HG03064 (cell line): Measurements from ENCODE around the gene MAPK8IP3.

Experiments
- ATAC-seq: cut with Tn5 transposase; IDR thresholded peaks from one replicate; pipeline ENCODE4 v1.9.1; 2021; ENCODE audit warnings: low read depth; ENCODE audit not compliant: unreplicated experiment

Gene MAPK8IP3

GRCh38 chr16:1772362-1772907, 66.4 kb downstream of the MAPK8IP3 start, which contains the start of gene EME2:
TSS of gene EME2 (plus strand) at chr16:1772810. CDS start at chr16:1773228, 418 bp downstream.
- ATAC-seq = peak; percentile 5

- ATAC-seq = peak; percentile 44
Measured at GRCh38 chr16:1772908-1773702, 67.1 kb downstream of the MAPK8IP3 start, which contains the start of gene MRPS34. TSS of gene MRPS34 (minus strand) at chr16:1773134. CDS start at chr16:1773119, 15 bp downstream.

- ATAC-seq = no peak
Measured at GRCh38 chr16:1773703-1774447, 67.9 kb downstream of the MAPK8IP3 start.

DNA sequence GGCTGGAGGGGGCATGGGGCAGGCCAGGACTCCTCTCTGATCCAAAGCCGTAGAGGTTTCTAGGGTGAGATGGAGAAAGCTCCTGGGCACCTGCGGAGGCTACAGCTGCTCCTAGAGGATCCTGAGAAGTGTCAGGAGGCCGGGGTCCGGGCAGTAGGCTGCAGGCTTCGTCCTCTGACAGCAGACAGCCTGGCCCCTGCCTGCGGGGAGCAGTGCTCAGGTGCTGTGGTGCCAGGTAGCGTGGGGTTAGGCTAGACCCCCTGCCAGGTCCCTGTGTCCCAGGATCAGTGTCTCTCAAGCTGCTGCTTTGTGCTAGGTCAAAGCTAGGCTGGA, 68.4 kb downstream of the MAPK8IP3 start:
- no peak for ATAC-seq

GRCh38 chr16:1775006-1775845, 69.2 kb downstream of the MAPK8IP3 start:
- ATAC-seq = no peak

DNA sequence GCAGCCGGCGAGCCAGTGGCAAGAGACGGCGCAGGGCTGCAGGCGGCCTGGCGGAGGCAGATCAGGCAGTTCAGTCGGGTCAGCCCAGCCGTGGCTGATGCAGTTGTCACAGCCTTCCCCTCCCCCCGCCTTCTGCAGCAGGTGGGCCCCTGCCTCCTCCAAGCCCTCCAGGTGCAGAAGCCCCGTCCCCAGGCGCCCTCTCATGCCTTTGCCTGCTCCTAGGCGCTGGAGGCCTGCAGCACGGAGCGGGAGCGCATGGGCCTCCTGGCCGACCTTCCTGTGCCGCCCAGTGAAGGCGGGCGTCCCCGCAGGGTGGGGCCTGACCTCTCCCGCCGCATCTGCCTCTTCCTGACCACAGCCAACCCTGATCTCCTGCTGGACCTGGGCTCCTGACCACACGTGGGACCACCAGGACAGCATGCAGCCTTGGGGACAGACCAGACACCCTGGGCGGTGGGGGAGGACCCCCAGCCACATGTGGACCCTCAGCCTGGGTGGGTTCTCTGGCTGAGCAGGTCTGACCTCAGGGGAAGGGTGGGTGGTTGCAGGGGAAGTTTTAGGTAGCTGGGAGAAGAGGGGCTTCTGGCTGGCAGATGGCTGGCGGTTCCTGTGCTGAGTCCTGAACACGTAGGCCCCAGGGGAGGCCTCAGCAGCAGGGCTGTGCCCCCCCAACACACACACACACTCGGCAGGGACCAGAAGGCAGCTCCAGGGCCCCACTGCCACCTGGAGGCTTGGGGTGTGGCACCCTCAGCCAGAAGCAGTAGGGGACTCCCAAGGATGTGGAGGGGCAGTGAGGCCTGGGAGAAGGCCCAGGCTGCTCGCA, 70.1 kb downstream of the MAPK8IP3 start:
- no peak for ATAC-seq

- ATAC-seq = no peak
Measured at GRCh38 chr16:1776672-1776955, 70.6 kb downstream of the MAPK8IP3 start.

DNA sequence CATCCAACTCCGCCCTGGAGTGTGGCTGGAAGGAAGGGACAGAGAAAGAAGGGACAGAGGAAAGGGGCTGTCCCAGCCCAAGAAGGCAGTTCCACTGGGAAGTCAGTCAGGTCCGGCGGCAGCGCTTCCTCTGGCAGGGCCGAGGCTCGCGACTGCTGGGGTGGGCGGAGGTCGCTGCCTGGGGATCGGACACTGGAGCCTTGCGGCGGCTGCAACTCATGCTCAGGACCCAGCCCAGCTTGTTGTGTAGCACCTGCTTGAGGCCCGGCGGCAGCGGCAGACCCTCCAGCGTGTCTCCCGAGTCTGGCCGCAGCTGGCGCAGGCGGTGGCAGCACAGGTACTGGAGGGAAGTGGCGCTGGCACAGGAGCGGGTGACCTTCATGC, 71.0 kb downstream of the MAPK8IP3 start:
- ATAC-seq = no peak

- ATAC-seq = no peak
Measured at GRCh38 chr16:1777375-1778199, 71.6 kb downstream of the MAPK8IP3 start.

GRCh38 chr16:1778200-1779179, 72.5 kb downstream of the MAPK8IP3 start:
- ATAC-seq = no peak

DNA sequence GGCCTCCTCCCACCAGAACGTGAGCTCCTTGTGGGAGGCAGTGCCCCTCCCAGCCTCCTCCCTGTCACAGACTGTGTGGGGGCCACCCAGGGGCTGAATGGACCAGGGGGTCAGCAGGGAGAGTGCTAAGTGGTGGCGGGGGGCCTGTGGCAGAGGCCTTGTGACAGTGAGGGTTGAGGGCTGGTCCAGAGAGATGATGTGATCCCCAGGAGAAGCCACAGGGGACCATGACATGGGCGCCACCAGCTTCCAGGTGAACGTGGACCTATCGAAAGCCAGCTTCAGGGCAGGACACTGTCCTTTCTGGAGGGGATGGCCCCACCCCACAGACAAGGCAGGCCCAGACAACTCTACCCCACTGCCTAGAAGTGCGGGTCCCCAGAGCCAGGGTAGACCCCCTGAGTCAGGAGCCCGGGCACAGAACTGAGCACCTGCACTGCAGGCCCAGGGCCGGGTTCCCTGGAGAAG, 73.3 kb downstream of the MAPK8IP3 start:
- ATAC-seq = no peak

DNA sequence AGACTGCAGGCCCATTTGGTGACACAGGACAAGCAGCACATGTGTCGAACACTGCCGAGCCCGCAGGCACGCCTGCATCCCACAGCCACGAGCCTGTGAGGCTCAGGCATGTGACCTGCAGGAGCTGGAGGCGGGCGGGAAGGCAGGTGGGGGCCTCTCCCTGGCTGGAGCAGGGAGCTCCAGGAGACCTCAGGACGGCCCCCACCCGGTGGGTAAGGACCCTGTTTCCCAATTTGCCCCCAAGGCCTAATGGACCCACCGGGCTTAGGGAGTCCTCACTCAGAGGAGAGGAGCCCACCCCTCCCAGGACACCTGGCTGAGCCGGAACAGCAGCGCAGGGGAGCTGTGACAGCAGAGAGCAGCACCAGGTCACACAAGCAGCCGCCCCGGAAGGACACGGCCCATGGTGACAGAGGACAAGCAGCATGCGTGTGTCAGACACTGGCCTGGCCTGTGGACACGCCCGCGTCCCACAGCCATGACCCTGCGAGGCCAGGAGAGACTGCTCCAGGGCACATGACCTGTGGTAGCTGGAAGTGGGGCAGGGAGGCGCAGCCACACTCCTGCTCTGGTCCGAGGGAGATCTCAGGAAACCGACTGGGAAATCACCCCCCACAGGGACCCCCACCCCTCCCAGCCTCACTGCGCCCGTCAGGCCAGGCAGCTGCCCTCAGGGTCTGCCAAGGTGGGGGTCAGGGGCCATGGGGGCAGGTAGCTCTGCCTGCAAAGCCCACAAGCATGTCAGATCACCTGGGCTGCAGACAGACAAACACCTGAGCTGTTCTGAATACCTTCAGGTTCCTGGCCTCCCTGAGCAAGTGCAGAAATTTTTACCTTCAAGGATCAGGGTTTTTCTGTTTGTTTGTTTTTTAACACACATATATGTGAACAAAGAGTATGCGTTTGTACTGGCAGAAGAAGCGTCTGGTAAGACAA, 74.0 kb downstream of the MAPK8IP3 start:
- ATAC-seq = no peak

- ATAC-seq = no peak
Measured at GRCh38 chr16:1780677-1781072, 74.7 kb downstream of the MAPK8IP3 start.

- ATAC-seq = no peak
Measured at GRCh38 chr16:1781254-1781653, 75.3 kb downstream of the MAPK8IP3 start.

DNA sequence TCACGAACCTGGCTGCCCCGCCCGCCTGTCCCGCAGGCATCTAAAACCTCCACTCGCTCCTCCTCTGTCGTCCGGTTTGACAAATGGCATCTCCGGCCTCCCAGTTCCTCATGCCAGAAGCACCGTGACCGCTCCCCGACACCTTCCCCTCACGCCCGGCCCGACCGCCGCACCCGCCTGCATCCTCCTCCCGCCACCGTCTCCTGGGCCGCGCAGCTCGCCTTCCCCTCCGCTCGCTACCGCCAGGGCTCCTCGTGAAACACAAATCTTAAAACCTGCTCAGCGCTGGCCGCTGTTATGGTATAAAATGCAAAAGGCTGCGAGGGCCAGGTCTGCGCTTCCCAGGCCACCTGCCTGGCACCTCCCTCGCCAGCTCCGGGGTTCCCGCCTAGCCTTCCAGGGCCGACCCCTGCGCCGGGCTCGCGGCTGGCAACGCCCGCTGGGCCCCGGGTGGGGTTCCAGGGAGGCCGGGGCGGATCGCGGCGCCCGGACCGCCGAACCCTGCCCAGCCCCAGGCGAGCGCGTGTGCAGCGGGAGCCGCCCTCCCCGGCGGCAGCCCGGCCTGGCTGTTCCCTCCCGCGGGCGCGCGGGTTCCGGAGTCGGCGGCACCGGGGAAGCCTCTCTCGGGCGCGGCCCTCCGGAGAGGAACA, 75.9 kb downstream of the MAPK8IP3 start:
- peak; percentile 8 for ATAC-seq
